ENCODE data around the gene PLS3.

DNA sequence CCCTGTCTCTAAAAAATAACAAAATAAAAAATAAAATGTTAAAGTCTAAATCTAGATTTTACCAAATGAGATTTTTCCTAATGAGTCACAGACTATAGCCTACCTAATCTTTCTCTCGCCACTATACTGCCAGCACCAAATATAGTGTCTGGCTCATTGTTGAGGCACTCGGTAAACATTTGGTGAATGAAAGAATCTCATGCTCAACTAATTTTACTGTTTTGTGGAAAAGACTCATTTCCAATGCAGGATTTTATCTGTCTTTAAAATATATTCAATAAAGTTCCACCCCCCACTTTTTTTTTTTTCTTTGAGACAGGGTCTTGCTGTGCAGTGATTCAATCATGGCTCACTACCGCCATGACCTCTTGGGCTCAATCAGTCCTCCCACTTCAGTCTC is 71.5 kb downstream of the PLS3 start:
- TF ChIP-seq POLR2A (IDR thresholded peaks at IDR 0.05; ENCODE audit: low read depth, low read length) (no peak), MYC (IDR thresholded peaks at IDR 0.05; ENCODE audit: low read depth, low read length) (no peak), CTCF (IDR thresholded peaks at IDR 0.05; ENCODE audit: extremely low read depth in 1 of 2, insufficient read depth in 1 of 2, low read depth in 1 of 2, low read length in 2 of 2) (no peak)
